ENCODE results near the gene CCL28. TPM values are rescaled to one million over a fixed set of nuclear protein-coding genes. Genes with fewer than 3 reads are reported as not detected.

Gene CCL28
- total and polyA plus RNA-seq, 2 of the 13 experiments (the other 11 are each of a cell fraction or from before 2014, with no cell fraction given): 0.03 TPM; not detected in 1

DNA sequence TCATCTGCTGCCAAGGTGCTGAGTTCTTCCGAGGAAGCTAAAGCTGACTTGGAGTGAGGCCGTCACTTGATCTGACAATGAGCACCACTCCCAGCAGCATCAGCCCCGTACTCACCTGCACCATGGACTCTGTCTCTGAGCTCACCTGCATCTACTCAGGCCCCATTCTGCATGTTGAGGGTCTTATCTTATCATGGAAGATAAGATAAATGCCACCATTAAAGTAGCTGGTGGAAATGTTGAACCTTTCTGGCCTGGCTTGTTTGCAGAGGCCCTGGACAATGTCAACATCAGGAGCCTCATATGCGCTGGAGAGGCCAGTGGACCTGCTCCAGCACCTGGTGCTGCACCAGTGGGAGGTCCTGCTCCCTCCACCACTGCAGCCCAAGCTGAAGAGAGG, 64.0 kb downstream of the CCL28 start (continued):
- TF ChIP-seq ZNF552 (CRISPR knock-in tag; IDR thresholded peaks at IDR 0.05; ENCODE audit: borderline replicate concordance) (no peak), YEATS2 (CRISPR knock-in tag; IDR thresholded peaks at IDR 0.05; ENCODE audit: borderline replicate concordance) (no peak), FOXJ3 (CRISPR knock-in tag; IDR thresholded peaks at IDR 0.05; ENCODE audit: borderline replicate concordance) (peak; percentile 68; the same call in 1 of the 2 replicates), ZNF256 (CRISPR knock-in tag; conservative IDR thresholded peaks at IDR 0.05) (no peak), SOX13 (IDR thresholded peaks at IDR 0.05) (no peak), SOX13 (CRISPR knock-in tag; conservative IDR thresholded peaks at IDR 0.05 in 1 of 2, IDR thresholded peaks at IDR 0.05 in 1 of 2) (peak in 1 of 2 experiments; percentile 36; a peak in 1 of 4 replicates), NAIF1 (CRISPR knock-in tag; IDR thresholded peaks at IDR 0.05; ENCODE audit: borderline replicate concordance) (no peak), ZEB1 (IDR thresholded peaks at IDR 0.05; ENCODE audit: insufficient replicate concordance, low read depth) (peak; percentile 87)
- TF ChIP-seq, protein P1, sequence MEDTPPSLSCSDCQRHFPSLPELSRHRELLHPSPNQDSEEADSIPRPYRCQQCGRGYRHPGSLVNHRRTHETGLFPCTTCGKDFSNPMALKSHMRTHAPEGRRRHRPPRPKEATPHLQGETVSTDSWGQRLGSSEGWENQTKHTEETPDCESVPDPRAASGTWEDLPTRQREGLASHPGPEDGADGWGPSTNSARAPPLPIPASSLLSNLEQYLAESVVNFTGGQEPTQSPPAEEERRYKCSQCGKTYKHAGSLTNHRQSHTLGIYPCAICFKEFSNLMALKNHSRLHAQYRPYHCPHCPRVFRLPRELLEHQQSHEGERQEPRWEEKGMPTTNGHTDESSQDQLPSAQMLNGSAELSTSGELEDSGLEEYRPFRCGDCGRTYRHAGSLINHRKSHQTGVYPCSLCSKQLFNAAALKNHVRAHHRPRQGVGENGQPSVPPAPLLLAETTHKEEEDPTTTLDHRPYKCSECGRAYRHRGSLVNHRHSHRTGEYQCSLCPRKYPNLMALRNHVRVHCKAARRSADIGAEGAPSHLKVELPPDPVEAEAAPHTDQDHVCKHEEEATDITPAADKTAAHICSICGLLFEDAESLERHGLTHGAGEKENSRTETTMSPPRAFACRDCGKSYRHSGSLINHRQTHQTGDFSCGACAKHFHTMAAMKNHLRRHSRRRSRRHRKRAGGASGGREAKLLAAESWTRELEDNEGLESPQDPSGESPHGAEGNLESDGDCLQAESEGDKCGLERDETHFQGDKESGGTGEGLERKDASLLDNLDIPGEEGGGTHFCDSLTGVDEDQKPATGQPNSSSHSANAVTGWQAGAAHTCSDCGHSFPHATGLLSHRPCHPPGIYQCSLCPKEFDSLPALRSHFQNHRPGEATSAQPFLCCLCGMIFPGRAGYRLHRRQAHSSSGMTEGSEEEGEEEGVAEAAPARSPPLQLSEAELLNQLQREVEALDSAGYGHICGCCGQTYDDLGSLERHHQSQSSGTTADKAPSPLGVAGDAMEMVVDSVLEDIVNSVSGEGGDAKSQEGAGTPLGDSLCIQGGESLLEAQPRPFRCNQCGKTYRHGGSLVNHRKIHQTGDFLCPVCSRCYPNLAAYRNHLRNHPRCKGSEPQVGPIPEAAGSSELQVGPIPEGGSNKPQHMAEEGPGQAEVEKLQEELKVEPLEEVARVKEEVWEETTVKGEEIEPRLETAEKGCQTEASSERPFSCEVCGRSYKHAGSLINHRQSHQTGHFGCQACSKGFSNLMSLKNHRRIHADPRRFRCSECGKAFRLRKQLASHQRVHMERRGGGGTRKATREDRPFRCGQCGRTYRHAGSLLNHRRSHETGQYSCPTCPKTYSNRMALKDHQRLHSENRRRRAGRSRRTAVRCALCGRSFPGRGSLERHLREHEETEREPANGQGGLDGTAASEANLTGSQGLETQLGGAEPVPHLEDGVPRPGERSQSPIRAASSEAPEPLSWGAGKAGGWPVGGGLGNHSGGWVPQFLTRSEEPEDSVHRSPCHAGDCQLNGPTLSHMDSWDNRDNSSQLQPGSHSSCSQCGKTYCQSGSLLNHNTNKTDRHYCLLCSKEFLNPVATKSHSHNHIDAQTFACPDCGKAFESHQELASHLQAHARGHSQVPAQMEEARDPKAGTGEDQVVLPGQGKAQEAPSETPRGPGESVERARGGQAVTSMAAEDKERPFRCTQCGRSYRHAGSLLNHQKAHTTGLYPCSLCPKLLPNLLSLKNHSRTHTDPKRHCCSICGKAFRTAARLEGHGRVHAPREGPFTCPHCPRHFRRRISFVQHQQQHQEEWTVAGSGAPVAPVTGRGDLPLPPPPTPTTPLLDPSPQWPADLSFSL (CRISPR knock-in tag; IDR thresholded peaks at IDR 0.05): no peak
- TF ChIP-seq, protein P2, sequence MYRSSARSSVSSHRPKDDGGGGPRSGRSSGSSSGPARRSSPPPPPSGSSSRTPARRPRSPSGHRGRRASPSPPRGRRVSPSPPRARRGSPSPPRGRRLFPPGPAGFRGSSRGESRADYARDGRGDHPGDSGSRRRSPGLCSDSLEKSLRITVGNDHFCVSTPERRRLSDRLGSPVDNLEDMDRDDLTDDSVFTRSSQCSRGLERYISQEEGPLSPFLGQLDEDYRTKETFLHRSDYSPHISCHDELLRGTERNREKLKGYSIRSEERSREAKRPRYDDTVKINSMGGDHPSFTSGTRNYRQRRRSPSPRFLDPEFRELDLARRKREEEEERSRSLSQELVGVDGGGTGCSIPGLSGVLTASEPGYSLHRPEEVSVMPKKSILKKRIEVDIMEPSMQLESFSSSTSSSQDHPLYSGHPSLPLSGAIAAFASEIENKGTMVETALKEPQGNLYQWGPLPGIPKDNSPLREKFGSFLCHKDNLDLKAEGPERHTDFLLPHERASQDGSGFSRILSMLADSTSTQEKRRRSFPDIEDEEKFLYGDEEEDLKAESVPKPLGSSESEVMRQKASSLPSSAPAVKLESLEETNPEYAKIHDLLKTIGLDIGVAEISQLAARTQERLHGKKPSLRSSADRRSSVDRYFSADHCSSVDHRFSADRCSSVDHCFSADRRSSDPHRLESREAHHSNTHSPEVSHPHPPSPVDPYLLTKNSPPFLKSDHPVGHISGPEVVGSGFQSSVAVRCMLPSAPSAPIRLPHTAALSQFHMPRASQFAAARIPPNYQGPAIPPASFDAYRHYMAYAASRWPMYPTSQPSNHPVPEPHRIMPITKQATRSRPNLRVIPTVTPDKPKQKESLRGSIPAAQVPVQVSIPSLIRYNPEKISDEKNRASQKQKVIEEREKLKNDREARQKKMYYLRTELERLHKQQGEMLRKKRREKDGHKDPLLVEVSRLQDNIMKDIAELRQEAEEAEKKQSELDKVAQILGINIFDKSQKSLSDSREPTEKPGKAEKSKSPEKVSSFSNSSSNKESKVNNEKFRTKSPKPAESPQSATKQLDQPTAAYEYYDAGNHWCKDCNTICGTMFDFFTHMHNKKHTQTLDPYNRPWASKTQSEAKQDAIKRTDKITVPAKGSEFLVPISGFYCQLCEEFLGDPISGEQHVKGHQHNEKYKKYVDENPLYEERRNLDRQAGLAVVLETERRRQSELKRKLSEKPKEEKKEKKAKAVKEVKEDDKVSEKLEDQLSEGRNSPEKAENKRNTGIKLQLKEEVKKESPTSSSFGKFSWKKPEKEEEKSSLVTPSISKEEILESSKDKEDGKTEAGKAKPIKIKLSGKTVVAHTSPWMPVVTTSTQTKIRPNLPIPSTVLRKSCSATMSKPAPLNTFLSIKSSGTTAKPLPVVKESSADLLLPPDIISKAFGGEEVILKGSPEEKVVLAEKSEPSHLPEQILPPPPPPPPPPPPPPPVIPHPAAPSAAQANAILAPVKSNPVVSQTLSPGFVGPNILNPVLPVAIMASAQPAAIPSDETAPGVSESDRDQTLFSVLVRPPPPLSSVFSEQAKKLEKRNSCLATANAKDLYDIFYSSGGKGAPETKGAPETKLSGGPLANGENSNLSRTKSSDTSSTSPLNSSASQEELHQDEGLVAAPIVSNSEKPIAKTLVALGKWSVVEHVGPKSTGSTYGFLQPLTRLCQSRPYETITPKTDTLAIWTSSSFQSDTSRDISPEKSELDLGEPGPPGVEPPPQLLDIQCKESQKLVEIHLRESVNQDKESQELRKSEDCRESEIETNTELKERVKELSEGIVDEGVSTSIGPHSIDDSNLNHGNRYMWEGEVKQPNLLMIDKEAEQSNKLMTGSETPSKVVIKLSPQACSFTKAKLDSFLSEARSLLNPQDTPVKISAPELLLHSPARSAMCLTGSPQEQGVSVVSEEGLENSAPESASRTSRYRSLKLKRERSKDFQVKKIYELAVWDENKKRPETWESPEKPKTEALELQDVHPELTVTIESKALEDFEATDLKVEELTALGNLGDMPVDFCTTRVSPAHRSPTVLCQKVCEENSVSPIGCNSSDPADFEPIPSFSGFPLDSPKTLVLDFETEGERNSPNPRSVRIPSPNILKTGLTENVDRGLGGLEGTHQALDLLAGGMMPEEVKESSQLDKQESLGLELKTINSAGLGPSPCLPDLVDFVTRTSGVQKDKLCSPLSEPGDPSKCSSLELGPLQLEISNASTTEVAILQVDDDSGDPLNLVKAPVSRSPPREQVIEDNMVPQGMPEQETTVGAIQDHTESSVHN (CRISPR knock-in tag; IDR thresholded peaks at IDR 0.05): no peak
- TF ChIP-seq, protein P3, sequence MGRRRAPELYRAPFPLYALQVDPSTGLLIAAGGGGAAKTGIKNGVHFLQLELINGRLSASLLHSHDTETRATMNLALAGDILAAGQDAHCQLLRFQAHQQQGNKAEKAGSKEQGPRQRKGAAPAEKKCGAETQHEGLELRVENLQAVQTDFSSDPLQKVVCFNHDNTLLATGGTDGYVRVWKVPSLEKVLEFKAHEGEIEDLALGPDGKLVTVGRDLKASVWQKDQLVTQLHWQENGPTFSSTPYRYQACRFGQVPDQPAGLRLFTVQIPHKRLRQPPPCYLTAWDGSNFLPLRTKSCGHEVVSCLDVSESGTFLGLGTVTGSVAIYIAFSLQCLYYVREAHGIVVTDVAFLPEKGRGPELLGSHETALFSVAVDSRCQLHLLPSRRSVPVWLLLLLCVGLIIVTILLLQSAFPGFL (CRISPR knock-in tag; IDR thresholded peaks at IDR 0.05): no peak

Data from HepG2 (cell line).